Smooth muscle cell (in vitro differentiated cells): ENCODE results near the gene PLEKHA8. TPM values are rescaled to one million over a fixed set of nuclear protein-coding genes. Genes with fewer than 3 reads are reported as not detected.

Experiments used
- DNase-seq: peaks from one replicate; lab custom pipeline; 2025; ENCODE audit not compliant: unreplicated experiment; lab: John Stamatoyannopoulos, UW
- H2AFZ ChIP-seq: fragments of 200-600 bp; sonication (generic); 2 replicates; pipeline ENCODE4 v1.6.0; 2016; ENCODE audit warnings: antibody characterized with exemption, low read depth, mild to moderate bottlenecking
- H3F3A ChIP-seq: fragments of 200-600 bp; sonication (generic); 2 replicates; pipeline ENCODE4 v1.6.0; 2017; ENCODE audit warnings: antibody characterized with exemption, low read depth
- H3K27ac ChIP-seq: fragments of 200-600 bp; sonication (generic); 2 replicates; pipeline ENCODE4 v1.5.1; 2016; ENCODE audit warnings: low read depth, mild to moderate bottlenecking
- H3K27me3 ChIP-seq: fragments of 200-600 bp; sonication (generic); 2 replicates; pipeline ENCODE4 v1.6.1; 2016; ENCODE audit warnings: low read depth, mild to moderate bottlenecking
- H3K36me3 ChIP-seq: fragments of 200-600 bp; sonication (generic); 2 replicates; pipeline ENCODE4 v1.5.1; 2016; ENCODE audit warnings: low read depth
- H3K4me1 ChIP-seq: fragments of 200-600 bp; sonication (generic); 2 replicates; pipeline ENCODE4 v1.5.1; 2016; ENCODE audit warnings: low read depth
- H3K4me2 ChIP-seq: fragments of 200-600 bp; sonication (generic); 2 replicates; pipeline ENCODE4 v1.6.0; 2016; ENCODE audit warnings: mild to moderate bottlenecking
- H3K4me3 ChIP-seq: fragments of 200-600 bp; sonication (generic); 2 replicates; pipeline ENCODE4 v1.5.1; 2016; ENCODE audit warnings: mild to moderate bottlenecking
- H3K79me2 ChIP-seq: fragments of 200-600 bp; sonication (generic); 2 replicates; pipeline ENCODE4 v1.6.0; 2016; ENCODE audit warnings: low read depth, mild to moderate bottlenecking
- H3K9ac ChIP-seq: fragments of 200-600 bp; sonication (generic); 2 replicates; pipeline ENCODE4 v1.6.0; 2016; ENCODE audit warnings: low read depth
- H3K9me3 ChIP-seq: fragments of 200-600 bp; sonication (generic); replicated peaks from 2 replicates; pipeline ENCODE4 v1.5.1; 2016; ENCODE audit warnings: low read depth
- H4K20me1 ChIP-seq: fragments of 200-600 bp; sonication (generic); 2 replicates; pipeline ENCODE4 v1.6.0; 2016; ENCODE audit warnings: low read depth
- WGBS: methylation state at CpG from one replicate; pipeline ENCODE4 v1.1.7; 2016; ENCODE audit warnings: low lambda C conversion rate; 5-methylcytosine and 5-hydroxymethylcytosine counted together
- polyA plus RNA-seq: library from polyadenylated mRNA; unstranded; fragments of >200 nt; fragmentation: Nextera tagmentation; extraction: Ambion mirVana; gene quantifications from 2 replicates; pipeline ENCODE4 v1.2.1, GENCODE V29; 2016
- total RNA-seq: library from RNA; depleted of rRNA; stranded (reverse); fragments of >200 nt; gene quantifications from 2 replicates; pipeline ENCODE4 v1.2.3, GENCODE V29; 2014
- TF ChIP-seq, protein P1 (sequence below): fragments of 200-600 bp; sonication (generic); IDR thresholded peaks from 2 replicates; pipeline ENCODE4 v1.5.1; 2017; ENCODE audit warnings: borderline replicate concordance, mild to moderate bottlenecking, antibody characterized with exemption; ENCODE audit not compliant: insufficient read depth, poor library complexity, severe bottlenecking

Gene PLEKHA8
- total and polyA plus RNA-seq, 2 experiments from 2014 or later = 10.0 to 20.4 TPM

DNA sequence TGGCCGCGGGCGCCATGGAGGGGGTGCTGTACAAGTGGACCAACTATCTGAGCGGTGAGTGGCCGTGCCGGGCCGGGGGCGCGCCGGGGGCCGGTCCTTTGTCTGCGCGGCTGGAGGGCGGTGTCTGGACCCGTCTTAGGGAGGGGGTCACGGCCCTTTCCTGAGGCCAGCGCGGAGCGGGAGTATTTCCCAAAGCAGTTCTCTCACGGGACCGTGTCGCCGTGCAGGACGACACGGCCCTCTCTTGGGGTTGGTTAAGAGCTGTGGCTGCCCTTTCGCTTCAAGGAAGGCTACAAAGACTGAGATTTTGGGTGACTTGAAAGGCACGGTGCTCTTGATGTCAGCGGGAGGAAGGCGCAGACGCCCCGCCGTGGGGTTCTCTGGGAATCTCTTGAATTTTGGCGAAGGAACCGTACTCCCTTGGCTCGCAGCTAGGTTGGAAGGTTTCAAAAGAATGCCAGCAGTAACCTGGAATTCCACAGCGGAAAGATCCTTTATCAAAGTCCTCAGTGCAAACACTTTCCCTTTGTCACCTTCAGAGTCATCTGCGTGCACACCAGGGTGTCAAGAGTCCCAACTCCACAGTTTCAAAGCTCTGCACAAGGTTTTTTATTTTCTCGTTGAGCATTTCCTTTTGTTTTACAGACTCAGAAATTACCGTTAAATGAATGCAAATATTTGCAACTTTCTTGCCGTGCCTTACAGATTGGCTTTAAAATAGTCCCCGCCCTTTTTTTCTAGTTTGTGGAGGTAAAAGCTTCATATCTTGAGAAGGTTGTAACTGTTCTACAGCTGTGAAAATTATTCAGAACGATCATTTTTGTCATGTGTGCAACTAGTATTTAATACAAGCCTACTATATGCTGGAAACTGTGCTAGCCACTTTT lies 780 bp downstream of the PLEKHA8 start:
- Histone ChIP-seq H3K4me3 (peak overlapping the region; percentile 85), H3K9ac (peak overlapping the region; percentile 53), H3K9me3 (no peaks in the 10 kb centered on the region), H3K4me2 (peak overlapping the region; percentile 89), H3K4me1 (peaks cover 32% of the 10 kb centered on the region), H2AFZ (peak overlapping the region; percentile 83), H3K27ac (peak overlapping the region; percentile 85), H3K36me3 (no peaks in the 10 kb centered on the region), H3K27me3 (no peaks in the 10 kb centered on the region), H4K20me1 (peaks cover 63% of the 10 kb centered on the region), H3F3A (no peaks in the 10 kb centered on the region), H3K79me2 (peaks cover 73% of the 10 kb centered on the region)
- 2% methylated on average over 39 of the region's 42 CpGs for whole genome bisulfite sequencing
- TF ChIP-seq, protein P1, sequence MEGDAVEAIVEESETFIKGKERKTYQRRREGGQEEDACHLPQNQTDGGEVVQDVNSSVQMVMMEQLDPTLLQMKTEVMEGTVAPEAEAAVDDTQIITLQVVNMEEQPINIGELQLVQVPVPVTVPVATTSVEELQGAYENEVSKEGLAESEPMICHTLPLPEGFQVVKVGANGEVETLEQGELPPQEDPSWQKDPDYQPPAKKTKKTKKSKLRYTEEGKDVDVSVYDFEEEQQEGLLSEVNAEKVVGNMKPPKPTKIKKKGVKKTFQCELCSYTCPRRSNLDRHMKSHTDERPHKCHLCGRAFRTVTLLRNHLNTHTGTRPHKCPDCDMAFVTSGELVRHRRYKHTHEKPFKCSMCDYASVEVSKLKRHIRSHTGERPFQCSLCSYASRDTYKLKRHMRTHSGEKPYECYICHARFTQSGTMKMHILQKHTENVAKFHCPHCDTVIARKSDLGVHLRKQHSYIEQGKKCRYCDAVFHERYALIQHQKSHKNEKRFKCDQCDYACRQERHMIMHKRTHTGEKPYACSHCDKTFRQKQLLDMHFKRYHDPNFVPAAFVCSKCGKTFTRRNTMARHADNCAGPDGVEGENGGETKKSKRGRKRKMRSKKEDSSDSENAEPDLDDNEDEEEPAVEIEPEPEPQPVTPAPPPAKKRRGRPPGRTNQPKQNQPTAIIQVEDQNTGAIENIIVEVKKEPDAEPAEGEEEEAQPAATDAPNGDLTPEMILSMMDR = no peak
- no peak for DNase-seq

DNA sequence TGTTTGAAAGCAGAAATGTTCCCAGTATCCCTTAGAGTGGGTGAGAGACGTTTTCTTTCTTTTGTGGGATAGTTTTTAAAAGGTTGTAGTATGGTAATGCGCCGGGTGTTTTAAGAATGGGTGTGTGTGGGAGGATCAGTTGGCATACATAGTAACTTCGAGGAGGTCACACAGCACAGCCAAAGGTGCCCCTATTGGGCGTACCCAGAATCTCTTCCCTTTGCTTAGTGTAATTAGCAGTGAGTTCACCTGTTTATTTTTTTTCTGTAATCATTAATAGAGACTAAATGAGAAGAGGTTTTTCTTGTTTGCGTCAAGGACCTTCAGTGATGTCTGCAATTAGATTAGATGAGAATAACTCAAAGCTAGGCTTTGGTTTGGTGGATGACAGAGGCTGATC lies 1.5 kb downstream of the PLEKHA8 start:
- Histone ChIP-seq H3K4me1 (peaks cover 29% of the 10 kb centered on the region), H3K4me3 (peak overlapping the region; percentile 85), H3K9me3 (no peaks in the 10 kb centered on the region), H3K27ac (no peak overlapping the region), H2AFZ (no peak overlapping the region), H3K36me3 (no peaks in the 10 kb centered on the region), H3K9ac (peak overlapping the region; percentile 53), H4K20me1 (peaks cover 63% of the 10 kb centered on the region), H3K4me2 (peak overlapping the region; percentile 89), H3K27me3 (no peaks in the 10 kb centered on the region), H3F3A (no peaks in the 10 kb centered on the region), H3K79me2 (peaks cover 73% of the 10 kb centered on the region)
- TF ChIP-seq, protein P1 = no peak
- DNase-seq = no peak
- WGBS = 11% methylated on average over 6 of the region's 6 CpGs

DNA sequence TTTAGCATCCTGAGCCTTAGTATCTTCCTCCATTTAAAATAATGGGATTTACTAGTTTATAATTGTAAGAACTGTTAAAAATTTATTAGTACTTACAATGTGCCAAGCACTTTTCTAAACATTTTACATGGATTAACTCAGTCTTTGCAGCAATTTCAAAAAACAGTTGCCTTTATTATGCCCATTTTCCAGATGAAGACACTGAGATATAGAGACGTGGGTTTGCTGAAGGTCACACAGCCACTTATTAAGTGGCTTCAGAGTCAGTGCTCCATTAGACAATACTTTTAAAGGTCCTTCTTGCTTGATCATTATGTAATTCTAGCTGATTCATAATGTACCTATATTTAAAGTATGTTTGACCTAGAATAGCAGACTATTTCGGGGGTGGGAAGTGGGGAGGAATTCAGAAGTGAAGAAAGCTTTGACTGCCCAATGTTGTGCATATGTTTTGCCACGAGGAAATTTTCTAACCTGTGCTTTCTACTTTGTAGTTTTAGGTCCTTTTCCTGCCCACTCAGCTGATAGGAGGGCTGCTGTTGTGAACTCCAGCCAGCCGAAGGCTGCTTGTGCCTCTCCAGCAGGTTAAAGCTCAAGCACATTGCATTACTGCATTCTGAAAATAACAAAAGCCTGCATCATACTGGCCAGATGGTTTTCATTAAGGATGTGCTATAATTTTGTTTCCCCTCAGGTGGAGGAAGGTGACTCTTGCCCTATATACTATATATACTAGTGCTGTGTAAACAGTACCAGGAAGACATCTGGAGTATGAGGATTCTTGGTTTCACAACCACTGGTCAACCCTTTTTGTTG lies 4.3 kb downstream of the PLEKHA8 start:
- no peak overlapping the region for H3K9ac ChIP-seq
- H3F3A ChIP-seq = no peaks in the 10 kb centered on the region
- DNase-seq = no peak
- peaks cover 75% of the 10 kb centered on the region for H3K79me2 ChIP-seq
- H4K20me1 ChIP-seq = peaks cover 79% of the 10 kb centered on the region
- H3K4me1 ChIP-seq = peaks cover 18% of the 10 kb centered on the region
- no peak overlapping the region for H3K4me2 ChIP-seq
- H3K36me3 ChIP-seq = no peaks in the 10 kb centered on the region
- H3K9me3 ChIP-seq = no peaks in the 10 kb centered on the region
- 82% methylated on average over 4 of the region's 4 CpGs for WGBS
- no peaks in the 10 kb centered on the region for H3K27me3 ChIP-seq
- no peak overlapping the region for H3K4me3 ChIP-seq
- no peak overlapping the region for H2AFZ ChIP-seq
- TF ChIP-seq, protein P1 = no peak
- H3K27ac ChIP-seq = no peak overlapping the region
